Upper lobe of left lung (tissue), 4 donors: ENCODE data around the gene ADARB1.

Source experiments
- POLR2A ChIP-seq, 4 donors: fragments of 450-650 bp; IDR thresholded peaks; one replicate each; pipeline ENCODE4 v1.5.1; 2016 to 2017; ENCODE audit warnings: antibody characterized with exemption in 4 of 4, mild to moderate bottlenecking in 2 of 4
- POLR2AphosphoS5 ChIP-seq, 2 donors: sonication (generic); formaldehyde crosslinking; IDR thresholded peaks; one replicate each; pipeline ENCODE4 v1.5.1; 2017; ENCODE audit warnings: antibody characterized with exemption in 2 of 2
- TF ChIP-seq, protein P1 (sequence below), 6 experiments: fragments of 450-650 bp in 4 of 6; fragments of 200-600 bp in 2 of 6; sonication (generic) in 2 of 6; IDR thresholded peaks; one replicate each; pipeline ENCODE4 v1.5.1; 2016 to 2019; ENCODE audit warnings: antibody characterized with exemption in 6 of 6

DNA sequence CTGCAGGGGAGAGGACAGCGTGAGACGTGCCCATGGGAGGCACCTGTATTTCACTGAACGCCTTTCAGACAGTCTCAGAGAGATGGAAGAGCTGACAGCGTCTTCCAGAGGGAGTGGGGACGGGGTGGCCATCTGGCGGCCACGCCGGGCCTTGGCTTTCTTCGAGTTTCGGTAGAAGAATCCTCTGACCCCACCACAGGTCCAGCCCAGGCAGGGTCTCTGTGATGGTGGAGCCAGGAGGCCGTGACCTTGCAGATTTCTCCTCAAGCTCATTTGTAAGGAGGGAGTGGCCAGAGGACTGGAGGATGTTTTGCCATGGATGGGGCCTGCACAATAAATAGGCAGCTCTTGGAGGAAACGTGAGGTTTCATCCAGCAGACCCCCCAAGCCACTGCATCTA lies 47.6 kb upstream of the ADARB1 start:
- TF ChIP-seq, protein P1, sequence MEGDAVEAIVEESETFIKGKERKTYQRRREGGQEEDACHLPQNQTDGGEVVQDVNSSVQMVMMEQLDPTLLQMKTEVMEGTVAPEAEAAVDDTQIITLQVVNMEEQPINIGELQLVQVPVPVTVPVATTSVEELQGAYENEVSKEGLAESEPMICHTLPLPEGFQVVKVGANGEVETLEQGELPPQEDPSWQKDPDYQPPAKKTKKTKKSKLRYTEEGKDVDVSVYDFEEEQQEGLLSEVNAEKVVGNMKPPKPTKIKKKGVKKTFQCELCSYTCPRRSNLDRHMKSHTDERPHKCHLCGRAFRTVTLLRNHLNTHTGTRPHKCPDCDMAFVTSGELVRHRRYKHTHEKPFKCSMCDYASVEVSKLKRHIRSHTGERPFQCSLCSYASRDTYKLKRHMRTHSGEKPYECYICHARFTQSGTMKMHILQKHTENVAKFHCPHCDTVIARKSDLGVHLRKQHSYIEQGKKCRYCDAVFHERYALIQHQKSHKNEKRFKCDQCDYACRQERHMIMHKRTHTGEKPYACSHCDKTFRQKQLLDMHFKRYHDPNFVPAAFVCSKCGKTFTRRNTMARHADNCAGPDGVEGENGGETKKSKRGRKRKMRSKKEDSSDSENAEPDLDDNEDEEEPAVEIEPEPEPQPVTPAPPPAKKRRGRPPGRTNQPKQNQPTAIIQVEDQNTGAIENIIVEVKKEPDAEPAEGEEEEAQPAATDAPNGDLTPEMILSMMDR (IDR thresholded peaks at IDR 0.05), result no peak
- TF ChIP-seq POLR2A (IDR thresholded peaks at IDR 0.05) (no peak), POLR2AphosphoS5 (IDR thresholded peaks at IDR 0.05) (no peak)
